ENCODE data around the gene MAPK14. TPM values are rescaled to one million over a fixed set of nuclear protein-coding genes. Genes with fewer than 3 reads are reported as not detected.

The MAPK14 gene
- total and polyA plus RNA-seq, 9 of the 15 experiments (the other 6 are each of a cell fraction or from before 2014, with no cell fraction given), result 8.8 to 62.7 (median 35.5) TPM

DNA sequence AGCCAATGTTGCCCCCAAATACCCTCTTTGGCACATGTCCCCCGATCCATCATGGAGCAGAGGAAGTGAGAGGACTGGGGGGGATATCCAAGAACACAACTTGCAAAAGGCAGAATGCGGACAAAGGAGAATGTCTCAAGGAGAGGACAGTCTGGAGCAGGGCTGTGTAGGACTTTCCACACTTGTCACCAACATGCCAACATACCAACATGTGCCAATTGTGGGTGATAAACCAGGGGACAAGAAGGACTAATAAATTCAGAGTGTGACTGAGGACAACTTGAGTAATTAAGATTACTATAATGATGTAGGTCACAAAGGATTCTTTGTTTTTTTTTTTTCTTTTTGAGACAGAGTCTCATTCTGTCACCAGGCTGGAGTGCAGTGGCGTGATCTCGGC, 11.9 kb upstream of the MAPK14 start:
- FAIRE-seq (no peak), ATAC-seq (no peak), DNase-seq (ENCODE audit: extremely low read depth in 1 of 4, low spot score in 3 of 4) (no peak)
- in situ Hi-C loops (cut with MboI) (no loop called here), intact Hi-C loops (cut with micrococcal nuclease) (no loop called here)
- Histone ChIP-seq H3K4me1 (replicated peaks in 1 of 2; ENCODE audit: control insufficient read depth in 2 of 2, insufficient read depth in 2 of 2, low read length in 2 of 2) (no peaks in the 10 kb centered on the region; a peak in 1 of 5 replicates), H3K27me3 (ENCODE audit: control insufficient read depth in 2 of 2, insufficient read depth in 2 of 2, low read length in 2 of 2) (peaks cover 3 to 7% of the 10 kb centered on the region in 2 experiments; a peak in 3 of 5 replicates), H3K27ac (ENCODE audit: extremely low read depth, low read depth, low read length) (no peak overlapping the region), H3K9ac (ENCODE audit: insufficient read depth in 1 of 2, low read depth in 2 of 2, low read length in 2 of 2) (no peak overlapping the region), H3K9me1 (ENCODE audit: control insufficient read depth, insufficient read depth, low read length) (no peaks in the 10 kb centered on the region), H3K9me3 (replicated peaks; ENCODE audit: control insufficient read depth, insufficient read depth, low read depth, low read length) (no peaks in the 10 kb centered on the region), H3K4me3 (no peak overlapping the region), H3K36me3 (ENCODE audit: control insufficient read depth, insufficient read depth, low read length) (no peaks in the 10 kb centered on the region), H4K20me1 (replicated peaks; ENCODE audit: control insufficient read depth, insufficient read depth, low read length) (no peaks in the 10 kb centered on the region), H3K79me2 (ENCODE audit: control insufficient read depth, insufficient read depth, low read length) (no peaks in the 10 kb centered on the region), H3K4me2 (ENCODE audit: insufficient read depth, low read length) (no peak overlapping the region), H2AFZ (ENCODE audit: low read depth, low read length) (no peak overlapping the region)
- ChIA-PET CTCF (ENCODE audit: low intra/inter-chr PET ratio) (no interaction called here), POLR2A (no interaction called here)
- no TSS peak for BruUV-seq (replicated peaks)
- TF ChIP-seq, protein P1, sequence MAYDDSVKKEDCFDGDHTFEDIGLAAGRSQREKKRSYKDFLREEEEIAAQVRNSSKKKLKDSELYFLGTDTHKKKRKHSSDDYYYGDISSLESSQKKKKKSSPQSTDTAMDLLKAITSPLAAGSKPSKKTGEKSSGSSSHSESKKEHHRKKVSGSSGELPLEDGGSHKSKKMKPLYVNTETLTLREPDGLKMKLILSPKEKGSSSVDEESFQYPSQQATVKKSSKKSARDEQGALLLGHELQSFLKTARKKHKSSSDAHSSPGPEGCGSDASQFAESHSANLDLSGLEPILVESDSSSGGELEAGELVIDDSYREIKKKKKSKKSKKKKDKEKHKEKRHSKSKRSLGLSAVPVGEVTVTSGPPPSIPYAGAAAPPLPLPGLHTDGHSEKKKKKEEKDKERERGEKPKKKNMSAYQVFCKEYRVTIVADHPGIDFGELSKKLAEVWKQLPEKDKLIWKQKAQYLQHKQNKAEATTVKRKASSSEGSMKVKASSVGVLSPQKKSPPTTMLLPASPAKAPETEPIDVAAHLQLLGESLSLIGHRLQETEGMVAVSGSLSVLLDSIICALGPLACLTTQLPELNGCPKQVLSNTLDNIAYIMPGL (CRISPR knock-in tag; IDR thresholded peaks at IDR 0.05), result no peak
- TF ChIP-seq ZNF165 (CRISPR knock-in tag; IDR thresholded peaks at IDR 0.05; ENCODE audit: borderline replicate concordance), result no peak
- no peak for TF ChIP-seq SOX6 (IDR thresholded peaks at IDR 0.05)
- no peak for TF ChIP-seq RAD51 (IDR thresholded peaks at IDR 0.05; ENCODE audit: borderline replicate concordance, low read depth)
- TF ChIP-seq, protein P2, sequence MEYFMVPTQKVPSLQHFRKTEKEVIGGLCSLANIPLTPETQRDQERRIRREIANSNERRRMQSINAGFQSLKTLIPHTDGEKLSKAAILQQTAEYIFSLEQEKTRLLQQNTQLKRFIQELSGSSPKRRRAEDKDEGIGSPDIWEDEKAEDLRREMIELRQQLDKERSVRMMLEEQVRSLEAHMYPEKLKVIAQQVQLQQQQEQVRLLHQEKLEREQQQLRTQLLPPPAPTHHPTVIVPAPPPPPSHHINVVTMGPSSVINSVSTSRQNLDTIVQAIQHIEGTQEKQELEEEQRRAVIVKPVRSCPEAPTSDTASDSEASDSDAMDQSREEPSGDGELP (CRISPR knock-in tag; IDR thresholded peaks at IDR 0.05; ENCODE audit: borderline replicate concordance), result no peak
- TF ChIP-seq ZNF444 (CRISPR knock-in tag; IDR thresholded peaks at IDR 0.05), result no peak
- TF ChIP-seq ATF7 (IDR thresholded peaks at IDR 0.05), result no peak
- TF ChIP-seq KLF16 (IDR thresholded peaks at IDR 0.05), result no peak
- TF ChIP-seq, protein P3, sequence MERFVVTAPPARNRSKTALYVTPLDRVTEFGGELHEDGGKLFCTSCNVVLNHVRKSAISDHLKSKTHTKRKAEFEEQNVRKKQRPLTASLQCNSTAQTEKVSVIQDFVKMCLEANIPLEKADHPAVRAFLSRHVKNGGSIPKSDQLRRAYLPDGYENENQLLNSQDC (CRISPR knock-in tag; IDR thresholded peaks at IDR 0.05), result no peak
- TF ChIP-seq ZNF324 (CRISPR knock-in tag; IDR thresholded peaks at IDR 0.05), result no peak
- TF ChIP-seq, protein P4, sequence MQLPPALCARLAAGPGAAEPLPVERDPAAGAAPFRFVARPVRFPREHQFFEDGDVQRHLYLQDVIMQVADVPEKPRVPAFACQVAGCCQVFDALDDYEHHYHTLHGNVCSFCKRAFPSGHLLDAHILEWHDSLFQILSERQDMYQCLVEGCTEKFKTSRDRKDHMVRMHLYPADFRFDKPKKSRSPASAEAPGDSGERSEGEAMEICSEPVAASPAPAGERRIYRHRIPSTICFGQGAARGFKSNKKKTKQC (CRISPR knock-in tag; IDR thresholded peaks at IDR 0.05), result no peak
- TF ChIP-seq CBX5 (IDR thresholded peaks at IDR 0.05; ENCODE audit: borderline replicate concordance, low read depth), result no peak
- TF ChIP-seq, protein P5, sequence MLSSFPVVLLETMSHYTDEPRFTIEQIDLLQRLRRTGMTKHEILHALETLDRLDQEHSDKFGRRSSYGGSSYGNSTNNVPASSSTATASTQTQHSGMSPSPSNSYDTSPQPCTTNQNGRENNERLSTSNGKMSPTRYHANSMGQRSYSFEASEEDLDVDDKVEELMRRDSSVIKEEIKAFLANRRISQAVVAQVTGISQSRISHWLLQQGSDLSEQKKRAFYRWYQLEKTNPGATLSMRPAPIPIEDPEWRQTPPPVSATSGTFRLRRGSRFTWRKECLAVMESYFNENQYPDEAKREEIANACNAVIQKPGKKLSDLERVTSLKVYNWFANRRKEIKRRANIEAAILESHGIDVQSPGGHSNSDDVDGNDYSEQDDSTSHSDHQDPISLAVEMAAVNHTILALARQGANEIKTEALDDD (IDR thresholded peaks at IDR 0.05), result no peak
- WGBS (ENCODE audit: insufficient coverage, low coverage, missing lambda C conversion rate), result 34% methylated on average over 4 of the region's 4 CpGs
